DMS114 treated with DMSO at 0.1 percent for 48 hours (cell line): ENCODE data around the gene TIAM2.
"Not testable (repeated sequence)": the region's sequence is repeated elsewhere in the genome, so short reads cannot be mapped to it uniquely, and the experiment has no call there.

Source experiments
- DNase-seq: peaks from one replicate; lab custom pipeline; 2025; ENCODE audit not compliant: unreplicated experiment; lab: John Stamatoyannopoulos, UW

TIAM2 gene

DNA sequence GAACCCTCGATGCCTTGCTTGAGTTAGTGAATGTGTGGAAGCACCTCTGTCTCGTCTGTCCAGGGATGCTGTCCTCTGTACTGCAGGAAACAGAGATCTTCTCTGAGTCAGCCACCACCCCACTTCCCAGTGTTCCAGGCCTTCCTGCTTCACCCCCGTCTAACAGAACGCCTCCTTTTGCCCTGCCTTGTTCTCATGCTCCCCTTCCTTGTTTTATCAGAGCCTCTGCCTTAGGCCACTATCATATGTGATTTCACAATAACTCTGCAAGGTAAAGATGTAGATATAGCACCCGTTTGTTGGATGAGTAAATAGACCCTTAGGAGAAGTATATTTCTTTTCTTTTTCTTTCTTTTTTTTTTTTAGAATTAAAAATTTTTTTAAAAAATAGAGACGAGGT lies 162.0 kb downstream of the TIAM2 start:
- no peak for DNase-seq

- DNase-seq: no peak
These were observed 163.1 kb downstream of the TIAM2 start for GRCh38 chr6:155158030-155158843.

GRCh38 chr6:155162682-155163081 lies 167.6 kb downstream of the TIAM2 start:
- DNase-seq: no peak

- no peak for DNase-seq
These were observed 168.5 kb downstream of the TIAM2 start for GRCh38 chr6:155163601-155164000.

DNA sequence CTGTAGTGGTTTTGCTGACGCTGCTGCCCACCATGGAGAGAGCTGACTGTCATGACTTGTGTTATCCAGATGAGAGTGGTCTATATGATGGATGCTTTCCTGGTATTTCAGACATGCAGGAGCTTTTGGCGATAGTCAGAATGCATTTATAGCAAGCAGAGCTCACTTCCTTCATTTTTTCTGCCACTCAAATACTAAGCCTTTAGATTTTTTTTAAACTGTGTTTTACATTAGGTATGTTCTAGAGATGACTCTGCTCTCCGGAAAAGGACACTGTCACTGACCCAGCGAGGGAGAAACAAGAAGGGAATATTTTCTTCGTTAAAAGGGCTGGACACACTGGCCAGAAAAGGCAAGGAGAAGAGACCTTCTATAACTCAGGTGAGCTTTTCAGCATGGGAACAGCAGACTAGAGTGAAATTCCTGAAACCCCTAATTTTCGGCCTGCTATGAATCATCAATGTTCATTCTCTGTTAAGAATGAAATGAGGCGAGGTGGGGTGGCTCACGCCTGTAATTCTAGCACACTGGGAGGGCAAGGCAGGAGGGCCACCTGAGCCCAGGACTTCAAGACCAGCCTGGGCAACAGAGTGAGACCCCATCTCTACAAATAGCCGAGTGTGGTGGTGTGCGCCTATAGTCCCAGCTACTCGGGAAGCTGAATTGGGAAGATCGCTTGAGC lies 170.1 kb downstream of the TIAM2 start:
- no peak for DNase-seq

DNA sequence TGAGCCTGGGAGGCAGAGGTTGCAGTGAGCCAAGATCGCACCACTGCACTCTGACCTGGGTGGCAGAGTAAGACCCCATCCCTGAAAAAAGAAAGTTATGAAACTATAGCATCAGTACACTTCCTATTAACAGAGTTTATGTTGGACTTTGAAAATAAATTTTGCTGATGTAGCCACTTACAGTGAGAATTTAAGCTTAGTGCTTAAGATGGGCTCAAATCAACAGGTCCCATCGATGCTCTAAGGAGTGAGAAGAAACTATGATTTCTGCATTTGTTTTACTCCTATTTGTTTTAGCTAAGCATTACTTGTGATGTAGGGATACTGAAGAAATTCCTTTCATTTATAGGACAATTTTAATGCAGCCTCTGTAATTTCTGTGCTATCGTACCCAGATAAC lies 175.4 kb downstream of the TIAM2 start:
- no peak for DNase-seq

DNA sequence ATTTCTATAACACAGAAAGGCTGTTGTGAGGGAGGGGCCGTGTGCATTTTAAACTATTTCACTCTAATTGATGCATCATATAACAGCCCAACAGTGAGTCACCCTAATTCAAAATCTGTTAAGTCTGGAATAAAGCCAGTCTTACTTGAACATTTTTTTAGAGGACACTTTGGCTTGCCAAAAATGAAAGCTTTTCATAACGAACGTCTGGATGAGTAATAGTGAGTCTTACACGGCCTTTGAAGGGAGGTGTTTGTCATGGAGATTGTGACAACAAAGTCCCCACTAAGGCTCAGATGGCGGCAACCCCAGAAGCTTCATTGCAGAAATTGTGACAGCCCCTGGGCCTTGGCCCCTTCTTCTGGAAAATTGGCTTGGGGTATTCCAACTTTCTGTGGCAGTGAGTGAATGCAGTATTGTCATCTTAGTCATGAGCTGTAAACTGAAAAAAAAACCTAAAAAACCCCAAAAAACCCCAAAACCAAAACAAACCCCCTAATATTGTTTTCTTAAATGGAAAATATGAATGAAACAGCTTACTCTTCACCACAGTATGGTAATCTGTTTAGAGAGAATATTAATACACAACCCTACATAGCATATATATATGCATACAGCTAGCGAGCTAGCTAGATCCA lies 176.1 kb downstream of the TIAM2 start:
- DNase-seq: no peak

GRCh38 chr6:155171747-155172449 lies 176.8 kb downstream of the TIAM2 start:
- no peak for DNase-seq

DNA sequence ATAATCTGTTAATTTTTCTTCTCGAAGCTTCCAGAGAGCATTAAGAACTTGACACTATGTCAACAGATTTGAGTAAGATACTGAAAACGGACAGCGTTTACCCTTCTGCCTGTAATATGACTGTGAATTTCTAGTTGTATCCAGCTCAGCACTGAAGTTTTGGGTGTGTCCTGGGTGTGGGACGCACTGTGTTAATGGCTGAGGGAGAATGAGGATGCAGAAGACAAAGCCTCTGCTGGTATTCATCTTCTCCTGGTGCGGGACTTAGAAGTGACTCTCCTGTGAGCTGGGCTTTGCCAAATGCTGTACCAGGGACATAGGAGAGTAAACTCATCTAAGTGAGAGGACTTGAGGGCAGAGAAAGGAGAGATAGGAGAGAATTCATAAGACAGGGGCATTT lies 178.4 kb downstream of the TIAM2 start:
- DNase-seq: no peak

DNA sequence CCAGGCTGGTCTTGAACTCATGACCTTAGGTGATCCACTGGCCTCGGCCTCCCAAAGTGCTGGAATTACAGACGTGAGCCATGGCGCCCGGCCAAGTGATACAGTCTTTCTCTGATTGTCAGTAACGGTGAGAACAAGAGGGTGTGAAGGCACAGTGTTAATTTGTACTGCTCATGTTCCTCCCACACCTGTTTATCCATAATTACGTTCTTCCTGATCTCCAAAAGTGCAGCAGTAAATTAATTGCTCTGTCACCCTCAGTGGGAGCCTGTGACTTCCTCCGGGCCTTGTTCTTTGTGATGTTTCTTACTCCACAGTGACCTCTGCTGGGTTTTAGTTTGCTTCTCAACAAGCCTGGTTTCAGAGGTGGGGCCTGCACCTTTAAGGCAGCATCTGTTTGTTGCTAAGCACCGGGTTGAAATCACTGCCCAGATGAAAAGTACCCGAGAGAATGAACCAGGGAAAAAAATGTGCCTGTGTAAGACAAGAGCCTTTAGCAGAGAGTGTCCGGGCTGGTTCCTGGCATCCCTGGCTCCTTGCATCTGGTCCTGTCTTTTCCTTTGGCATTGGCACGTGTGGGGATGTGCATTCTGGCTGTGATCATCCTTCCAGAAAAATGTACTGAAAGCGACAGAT lies 179.6 kb downstream of the TIAM2 start:
- peak; percentile 30 for DNase-seq

GRCh38 chr6:155177363-155177961 lies 182.3 kb downstream of the TIAM2 start:
- DNase-seq: peak; percentile 55

DNA sequence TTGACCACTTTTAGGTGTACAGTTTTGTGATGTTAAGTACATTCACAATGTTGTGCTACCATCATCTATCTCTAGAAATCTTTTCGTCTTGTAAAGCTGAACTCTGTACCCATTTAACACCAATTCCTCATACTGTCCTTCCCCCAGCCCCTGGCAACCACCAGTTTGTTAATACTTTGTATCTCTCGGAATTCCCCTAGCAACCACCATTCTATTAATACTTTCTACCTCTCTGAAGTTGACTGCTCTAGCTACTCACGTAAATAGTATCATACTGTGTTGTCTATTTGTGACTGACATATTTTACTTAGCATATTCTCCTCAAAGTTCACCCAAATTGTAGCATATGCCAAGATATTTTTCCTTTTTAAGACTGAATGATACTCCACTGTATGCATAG lies 186.4 kb downstream of the TIAM2 start:
- no peak for DNase-seq

GRCh38 chr6:155182103-155182502 lies 187.0 kb downstream of the TIAM2 start:
- DNase-seq: no peak

DNA sequence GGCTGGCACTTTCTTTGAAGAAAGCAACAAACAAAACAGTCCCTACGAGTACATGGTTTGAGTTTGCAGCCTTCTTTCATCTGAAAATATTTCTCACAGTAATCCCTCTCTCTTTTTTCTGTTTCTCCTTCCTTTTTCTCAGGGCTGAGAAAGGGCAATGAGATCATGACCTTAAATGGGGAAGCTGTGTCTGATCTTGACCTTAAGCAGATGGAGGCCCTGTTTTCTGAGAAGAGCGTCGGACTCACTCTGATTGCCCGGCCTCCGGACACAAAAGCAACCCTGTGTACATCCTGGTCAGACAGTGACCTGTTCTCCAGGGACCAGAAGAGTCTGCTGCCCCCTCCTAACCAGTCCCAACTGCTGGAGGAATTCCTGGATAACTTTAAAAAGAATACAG lies 188.0 kb downstream of the TIAM2 start:
- DNase-seq: no peak

DNA sequence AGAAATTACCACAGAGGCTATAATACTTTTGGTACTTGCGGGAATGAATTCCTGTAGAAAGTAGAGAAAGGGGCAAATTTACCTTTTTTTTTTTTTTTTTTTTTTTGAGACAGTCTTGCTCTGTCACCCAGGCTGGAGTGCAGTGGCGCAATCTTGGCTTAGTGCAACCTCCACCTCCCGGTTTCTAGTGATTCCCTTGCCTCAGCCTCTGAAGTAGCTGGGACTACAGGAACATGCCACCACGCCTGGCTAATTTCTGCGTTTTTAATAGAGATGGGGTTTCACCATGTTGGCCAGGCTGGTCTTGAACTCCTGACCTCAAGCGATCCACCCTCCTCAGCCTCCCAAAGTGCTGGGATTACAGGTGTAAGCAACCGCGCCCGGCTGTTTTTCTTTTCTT lies 189.9 kb downstream of the TIAM2 start:
- DNase-seq: not testable (repeated sequence)

GRCh38 chr6:155185544-155185943 lies 190.4 kb downstream of the TIAM2 start:
- no peak for DNase-seq

GRCh38 chr6:155186052-155186658 lies 191.0 kb downstream of the TIAM2 start:
- no peak for DNase-seq

GRCh38 chr6:155187106-155187505 lies 192.0 kb downstream of the TIAM2 start:
- DNase-seq: no peak

DNA sequence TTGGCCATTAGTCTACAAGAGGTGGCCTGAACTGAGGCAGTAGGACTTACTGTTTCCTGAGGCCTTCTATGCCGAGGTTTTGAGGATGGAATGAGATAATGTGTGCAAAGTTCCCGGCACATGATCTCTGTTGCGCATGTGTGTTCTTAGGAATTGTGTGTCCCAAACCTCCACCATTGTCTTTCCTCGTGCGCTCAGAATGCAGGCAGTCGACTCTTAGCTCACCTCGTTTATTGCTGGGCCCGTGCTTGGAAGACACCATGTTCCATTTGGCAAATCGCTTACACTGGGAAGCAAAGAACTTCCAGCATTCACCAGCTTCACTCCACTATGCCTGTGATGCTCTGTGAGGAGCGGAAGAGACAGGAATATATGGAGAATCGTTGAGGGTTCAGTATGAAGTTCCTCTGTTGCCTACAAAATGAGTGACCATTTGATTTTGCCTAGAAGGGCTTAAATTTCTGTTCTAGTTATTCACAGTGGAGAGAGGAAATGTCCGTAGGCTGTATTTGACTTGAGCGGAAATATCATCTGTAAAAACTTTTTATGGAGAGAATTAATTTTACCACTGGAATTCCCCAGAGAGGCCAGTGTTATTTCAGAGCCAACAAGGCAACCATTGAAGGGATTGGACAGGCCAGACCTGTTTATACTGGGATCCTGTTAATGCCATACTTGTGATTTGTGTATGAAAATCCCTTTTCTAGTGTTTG lies 193.0 kb downstream of the TIAM2 start:
- DNase-seq: no peak
